K562 (cell line): ENCODE results near the gene HPD. TPM values are rescaled to one million over a fixed set of nuclear protein-coding genes. Genes with fewer than 3 reads are reported as not detected.

ENCODE experiments used
- ARID1B ChIP-seq: fragments of 450-650 bp; IDR thresholded peaks from 2 replicates; pipeline ENCODE4 v1.6.1; 2016; ENCODE audit warnings: antibody characterized with exemption, mild to moderate bottlenecking, inconsistent platforms
- ERF ChIP-seq: fragments of 450-650 bp; formaldehyde crosslinking; IDR thresholded peaks from 2 replicates; pipeline ENCODE4 v1.4.0; 2020; ENCODE audit warnings: mild to moderate bottlenecking, mixed read lengths
- GATAD2A ChIP-seq: fragments of 450-650 bp; IDR thresholded peaks from 2 replicates; pipeline ENCODE4 v1.6.1; 2017
- GTF2F1 ChIP-seq: IDR thresholded peaks from 2 replicates; pipeline ENCODE4 v1.6.1; 2011; ENCODE audit warnings: low read depth, low read length, improper control_type of control experiment
- HNRNPL ChIP-seq: fragments of 200-400 bp; formaldehyde crosslinking; IDR thresholded peaks from 2 replicates; pipeline ENCODE4 v1.6.1; 2017; ENCODE audit warnings: low read depth, mild to moderate bottlenecking, low read length
- HOXB6 ChIP-seq: fragments of 250-450 bp; sonication (Bioruptor Pico); IDR thresholded peaks from 2 replicates; pipeline ENCODE4 v1.5.1; 2022; ENCODE audit warnings: mild to moderate bottlenecking, borderline replicate concordance
- IRF9 ChIP-seq: fragments of 450-650 bp; IDR thresholded peaks from 2 replicates; pipeline ENCODE4 v1.6.1; 2016; ENCODE audit warnings: missing biosample characterization, missing genetic modification characterization
- NR2F6 ChIP-seq: fragments of 450-650 bp; formaldehyde crosslinking; IDR thresholded peaks from 2 replicates; pipeline ENCODE4 v1.4.0; 2020; ENCODE audit warnings: mild to moderate bottlenecking
- NR3C1 ChIP-seq: sonication (generic); formaldehyde crosslinking; IDR thresholded peaks from 2 replicates; pipeline ENCODE4 v1.8.1; 2022; ENCODE audit warnings: missing genetic modification reagents
- POLR2AphosphoS2 ChIP-seq: IDR thresholded peaks from 2 replicates; pipeline ENCODE4 v1.6.1; 2012; ENCODE audit warnings: low read length, improper control_type of control experiment
- RB1 ChIP-seq: fragments of 450-650 bp; IDR thresholded peaks from 2 replicates; pipeline ENCODE4 v1.6.1; 2017; ENCODE audit warnings: low read depth, mild to moderate bottlenecking
- RBM34 ChIP-seq: fragments of 200-400 bp; formaldehyde crosslinking; IDR thresholded peaks from 2 replicates; pipeline ENCODE4 v1.6.1; 2018; ENCODE audit warnings: low read length, borderline replicate concordance; ENCODE audit not compliant: insufficient read depth
- RREB1 ChIP-seq: fragments of 250-450 bp; sonication (Bioruptor Pico); IDR thresholded peaks from 2 replicates; pipeline ENCODE4 v1.4.0; 2020
- SIN3B ChIP-seq: fragments of 450-650 bp; IDR thresholded peaks from 2 replicates; pipeline ENCODE4 v1.6.1; 2017; ENCODE audit warnings: low read depth, mild to moderate bottlenecking, moderate library complexity
- SRF ChIP-seq, 2 experiments: fragments of 250-450, 450-650 bp in 1 of 2; sonication (Bioruptor Pico) in 1 of 2; sonication (generic) in 1 of 2; formaldehyde crosslinking; IDR thresholded peaks; 2 replicates each; pipeline versions ENCODE4 v1.5.0 to v1.5.1; 2020 to 2022; ENCODE audit warnings: mild to moderate bottlenecking in 1 of 2, missing genetic modification reagents in 1 of 2
- ZNF23 ChIP-seq: fragments of 250-450 bp; sonication (Bioruptor Pico); IDR thresholded peaks from 2 replicates; pipeline ENCODE4 v1.4.0; 2020; ENCODE audit warnings: mild to moderate bottlenecking
- ZNF785 ChIP-seq: fragments of 250-450 bp; sonication (Bioruptor Pico); IDR thresholded peaks from 2 replicates; pipeline ENCODE4 v1.4.0; 2020; ENCODE audit warnings: mild to moderate bottlenecking
- polyA plus RNA-seq, 8 experiments: library from polyadenylated mRNA; depleted of rRNA in 4 of 8; stranded (reverse) in 5 of 8; unstranded in 3 of 8; fragments of >200 nt; fragmentation: Nextera tagmentation in 2 of 8; fragmentation: Illumina TruSeq in 1 of 8; extraction: Ambion mirVana in 2 of 8; extraction: Trizol in 1 of 8; gene quantifications; 2 replicates each; pipeline versions ENCODE4 v1.2.1 to v1.2.3, GENCODE V29; 2011 to 2014; ENCODE audit warnings: inconsistent platforms in 1 of 8, missing spikeins in 1 of 8
- total RNA-seq, 7 experiments: library from RNA; depleted of rRNA in 6 of 7; stranded (reverse); fragments of >200 nt in 6 of 7; fragmentation: Illumina TruSeq in 2 of 7; extraction: Trizol in 2 of 7; gene quantifications; 2 replicates each; pipeline versions ENCODE4 v1.2.1 to v1.2.3, GENCODE V29; 2011 to 2021; ENCODE audit warnings: low replicate concordance in 1 of 7
- TF ChIP-seq, protein P1 (sequence below): sonication (generic); formaldehyde crosslinking; IDR thresholded peaks from 2 replicates; pipeline ENCODE4 v1.8.1; 2023; ENCODE audit warnings: mild to moderate bottlenecking, missing genetic modification reagents

HPD gene
- total and polyA plus RNA-seq, 9 of the 15 experiments (the other 6 are each of a cell fraction or from before 2014, with no cell fraction given) = 0.06 to 0.29 (median 0.07) TPM; not detected in 4

- TF ChIP-seq SRF (CRISPR knock-in tag; IDR thresholded peaks at IDR 0.05) (peak in 1 of 2 experiments; percentile 83; a peak in 1 of 4 replicates), ZNF785 (no peak), ZNF23 (CRISPR knock-in tag) (no peak), SIN3B (no peak), RREB1 (CRISPR knock-in tag) (no peak), RBM34 (no peak), NR2F6 (CRISPR knock-in tag) (no peak), RB1 (peak; percentile 54), NR3C1 (CRISPR knock-in tag) (no peak), ERF (CRISPR knock-in tag) (no peak), ARID1B (no peak; the same call in 1 of the 2 replicates), IRF9 (tag) (no peak), POLR2AphosphoS2 (no peak), GATAD2A (0 out of 2 replicates have a peak, but pooled peaks have one; percentile 47), HOXB6 (CRISPR knock-in tag) (no peak), GTF2F1 (no peak), HNRNPL (peak; percentile 54; the same call in 1 of the 2 replicates)
- TF ChIP-seq, protein P1, sequence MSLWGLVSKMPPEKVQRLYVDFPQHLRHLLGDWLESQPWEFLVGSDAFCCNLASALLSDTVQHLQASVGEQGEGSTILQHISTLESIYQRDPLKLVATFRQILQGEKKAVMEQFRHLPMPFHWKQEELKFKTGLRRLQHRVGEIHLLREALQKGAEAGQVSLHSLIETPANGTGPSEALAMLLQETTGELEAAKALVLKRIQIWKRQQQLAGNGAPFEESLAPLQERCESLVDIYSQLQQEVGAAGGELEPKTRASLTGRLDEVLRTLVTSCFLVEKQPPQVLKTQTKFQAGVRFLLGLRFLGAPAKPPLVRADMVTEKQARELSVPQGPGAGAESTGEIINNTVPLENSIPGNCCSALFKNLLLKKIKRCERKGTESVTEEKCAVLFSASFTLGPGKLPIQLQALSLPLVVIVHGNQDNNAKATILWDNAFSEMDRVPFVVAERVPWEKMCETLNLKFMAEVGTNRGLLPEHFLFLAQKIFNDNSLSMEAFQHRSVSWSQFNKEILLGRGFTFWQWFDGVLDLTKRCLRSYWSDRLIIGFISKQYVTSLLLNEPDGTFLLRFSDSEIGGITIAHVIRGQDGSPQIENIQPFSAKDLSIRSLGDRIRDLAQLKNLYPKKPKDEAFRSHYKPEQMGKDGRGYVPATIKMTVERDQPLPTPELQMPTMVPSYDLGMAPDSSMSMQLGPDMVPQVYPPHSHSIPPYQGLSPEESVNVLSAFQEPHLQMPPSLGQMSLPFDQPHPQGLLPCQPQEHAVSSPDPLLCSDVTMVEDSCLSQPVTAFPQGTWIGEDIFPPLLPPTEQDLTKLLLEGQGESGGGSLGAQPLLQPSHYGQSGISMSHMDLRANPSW (CRISPR knock-in tag) = no peak
Observed at GRCh38 chr12:121839106-121839992, 19.3 kb downstream of the HPD start (continued).
